Thoracic aorta (tissue), 2 donors: ENCODE results near the gene RER1. TPM values are rescaled to one million over a fixed set of nuclear protein-coding genes. Genes with fewer than 3 reads are reported as not detected.

Source experiments
- ATAC-seq: fragments of 150-250 bp; one replicate; pipeline ENCODE4 v1.8.0; 2017; ENCODE audit warnings: low read depth; ENCODE audit not compliant: insufficient number of reproducible peaks, low FRiP score
- DNase-seq: peaks from one replicate; pipeline ENCODE4 v3.0.0-alpha.2; 2020; ENCODE audit warnings: low spot score
- H3K27ac ChIP-seq, 2 donors: fragments of 200-600 bp; sonication (generic); 1 replicate in 1 of 2; 2 replicates in 1 of 2; pipeline ENCODE4 v1.5.1; 2016; ENCODE audit warnings: mild to moderate bottlenecking in 2 of 2, moderate library complexity in 2 of 2
- H3K27me3 ChIP-seq: fragments of 200-600 bp; sonication (generic); replicated peaks from 2 replicates; pipeline ENCODE4 v1.6.0; 2016; ENCODE audit warnings: mild to moderate bottlenecking; ENCODE audit not compliant: insufficient read depth
- H3K36me3 ChIP-seq: fragments of 200-600 bp; sonication (generic); one replicate; pipeline ENCODE4 v1.5.1; 2016
- H3K4me1 ChIP-seq, 2 donors: fragments of 200-600 bp; sonication (generic); 1 replicate in 1 of 2; 2 replicates in 1 of 2; pipeline versions ENCODE4 v1.5.1 to v1.6.0; 2016; ENCODE audit warnings: low read depth in 2 of 2, mild to moderate bottlenecking in 1 of 2; ENCODE audit not compliant: control insufficient read depth in 1 of 2
- H3K4me3 ChIP-seq: fragments of 200-600 bp; sonication (generic); 2 replicates; pipeline ENCODE4 v1.5.1; 2016; ENCODE audit warnings: mild to moderate bottlenecking
- H3K9me3 ChIP-seq: fragments of 200-600 bp; sonication (generic); 2 replicates; pipeline ENCODE4 v1.5.1; 2016
- total RNA-seq, 2 donors: library from RNA; depleted of rRNA; stranded (reverse); fragments of >200 nt; gene quantifications; one replicate each; pipeline versions ENCODE4 v1.1.0 to v1.2.3, GENCODE V29; 2016
- TF ChIP-seq, protein P1 (sequence below): fragments of 200-600 bp; sonication (generic); IDR thresholded peaks from one replicate; pipeline ENCODE4 v1.5.1; 2019; ENCODE audit warnings: antibody characterized with exemption

The RER1 gene
- total RNA-seq, 2 donors from 2014 or later = 68.6 to 76.3 TPM

DNA sequence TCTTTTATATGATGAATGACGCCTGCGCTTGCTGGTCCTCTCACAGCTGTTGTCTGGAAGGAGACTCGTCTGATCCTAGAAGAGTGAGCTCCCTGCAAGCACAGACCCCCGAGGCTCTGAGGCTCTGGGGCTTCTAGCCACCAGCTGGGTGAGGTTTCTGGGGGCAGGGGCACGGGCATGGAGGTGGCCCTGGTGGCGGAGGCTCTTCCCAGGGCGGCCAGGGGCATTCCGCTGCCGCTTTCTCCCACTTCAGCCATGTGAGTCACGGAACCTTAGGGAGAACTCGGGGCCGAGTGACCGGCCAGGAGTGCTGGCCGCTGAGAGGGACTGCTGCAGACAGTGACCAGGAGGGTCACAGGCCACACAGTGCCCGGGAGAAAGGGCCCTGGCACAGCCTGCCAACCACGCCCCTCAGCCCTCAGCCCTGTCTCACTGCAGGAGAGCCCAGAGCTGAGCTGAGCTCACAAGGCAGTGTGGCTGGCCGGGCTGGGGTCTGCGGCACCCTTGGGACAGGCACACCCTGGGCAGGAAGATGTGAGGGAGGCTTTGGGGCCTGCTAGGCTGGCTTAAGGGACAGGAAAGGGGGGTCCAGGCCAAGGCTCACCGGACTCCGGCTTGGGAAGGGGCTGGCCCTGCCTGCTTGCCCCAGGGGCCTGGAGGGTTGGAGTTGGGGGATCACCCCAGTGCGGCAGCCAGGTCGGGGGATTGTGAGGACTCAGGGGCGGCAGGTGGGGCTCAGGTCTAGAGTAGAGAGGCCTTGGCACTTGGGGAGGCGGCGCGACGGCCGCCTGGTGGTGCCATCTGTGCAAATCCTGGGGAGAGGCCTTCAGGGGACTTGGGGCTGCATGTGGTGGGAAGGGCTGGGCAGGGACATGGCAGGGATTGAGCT lies 36.0 kb upstream of the RER1 start:
- peaks cover 10 to 44% of the 10 kb centered on the region in 2 donors for H3K4me1 ChIP-seq
- H3K36me3 ChIP-seq = peaks cover 3% of the 10 kb centered on the region
- no peak overlapping the region for H3K27ac ChIP-seq
- no peaks in the 10 kb centered on the region for H3K9me3 ChIP-seq
- no peak overlapping the region for H3K4me3 ChIP-seq
- DNase-seq = no peak
- no peaks in the 10 kb centered on the region for H3K27me3 ChIP-seq
- TF ChIP-seq, protein P1, sequence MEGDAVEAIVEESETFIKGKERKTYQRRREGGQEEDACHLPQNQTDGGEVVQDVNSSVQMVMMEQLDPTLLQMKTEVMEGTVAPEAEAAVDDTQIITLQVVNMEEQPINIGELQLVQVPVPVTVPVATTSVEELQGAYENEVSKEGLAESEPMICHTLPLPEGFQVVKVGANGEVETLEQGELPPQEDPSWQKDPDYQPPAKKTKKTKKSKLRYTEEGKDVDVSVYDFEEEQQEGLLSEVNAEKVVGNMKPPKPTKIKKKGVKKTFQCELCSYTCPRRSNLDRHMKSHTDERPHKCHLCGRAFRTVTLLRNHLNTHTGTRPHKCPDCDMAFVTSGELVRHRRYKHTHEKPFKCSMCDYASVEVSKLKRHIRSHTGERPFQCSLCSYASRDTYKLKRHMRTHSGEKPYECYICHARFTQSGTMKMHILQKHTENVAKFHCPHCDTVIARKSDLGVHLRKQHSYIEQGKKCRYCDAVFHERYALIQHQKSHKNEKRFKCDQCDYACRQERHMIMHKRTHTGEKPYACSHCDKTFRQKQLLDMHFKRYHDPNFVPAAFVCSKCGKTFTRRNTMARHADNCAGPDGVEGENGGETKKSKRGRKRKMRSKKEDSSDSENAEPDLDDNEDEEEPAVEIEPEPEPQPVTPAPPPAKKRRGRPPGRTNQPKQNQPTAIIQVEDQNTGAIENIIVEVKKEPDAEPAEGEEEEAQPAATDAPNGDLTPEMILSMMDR = no peak
- no peak for ATAC-seq

DNA sequence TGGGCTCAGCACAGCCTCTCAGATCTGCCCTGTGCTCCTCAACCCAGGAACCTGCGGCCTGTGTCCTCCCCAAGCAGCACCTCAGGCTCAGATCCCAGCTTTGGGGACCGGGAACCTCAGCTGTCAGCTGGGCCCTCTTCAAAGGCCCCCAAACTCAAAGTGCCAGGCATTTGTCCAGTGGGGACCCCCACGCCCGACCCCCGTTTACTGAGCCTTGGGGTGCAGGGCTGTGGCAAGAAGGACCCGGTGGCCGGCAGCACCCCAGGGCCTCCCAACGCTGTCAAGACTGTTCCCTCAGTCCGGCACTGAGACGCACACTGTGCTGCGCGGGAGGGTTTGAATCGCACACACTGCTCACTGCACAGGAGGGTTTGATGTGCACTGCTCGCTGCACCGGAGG lies 35.2 kb upstream of the RER1 start:
- H3K27me3 ChIP-seq = no peaks in the 10 kb centered on the region
- DNase-seq (no peak), ATAC-seq (no peak)
- peaks cover 3% of the 10 kb centered on the region for H3K36me3 ChIP-seq
- H3K4me3 ChIP-seq = no peak overlapping the region
- no peak overlapping the region for H3K27ac ChIP-seq
- TF ChIP-seq, protein P1 = no peak
- H3K4me1 ChIP-seq = peaks cover 11 to 50% of the 10 kb centered on the region in 2 donors
- no peaks in the 10 kb centered on the region for H3K9me3 ChIP-seq

DNA sequence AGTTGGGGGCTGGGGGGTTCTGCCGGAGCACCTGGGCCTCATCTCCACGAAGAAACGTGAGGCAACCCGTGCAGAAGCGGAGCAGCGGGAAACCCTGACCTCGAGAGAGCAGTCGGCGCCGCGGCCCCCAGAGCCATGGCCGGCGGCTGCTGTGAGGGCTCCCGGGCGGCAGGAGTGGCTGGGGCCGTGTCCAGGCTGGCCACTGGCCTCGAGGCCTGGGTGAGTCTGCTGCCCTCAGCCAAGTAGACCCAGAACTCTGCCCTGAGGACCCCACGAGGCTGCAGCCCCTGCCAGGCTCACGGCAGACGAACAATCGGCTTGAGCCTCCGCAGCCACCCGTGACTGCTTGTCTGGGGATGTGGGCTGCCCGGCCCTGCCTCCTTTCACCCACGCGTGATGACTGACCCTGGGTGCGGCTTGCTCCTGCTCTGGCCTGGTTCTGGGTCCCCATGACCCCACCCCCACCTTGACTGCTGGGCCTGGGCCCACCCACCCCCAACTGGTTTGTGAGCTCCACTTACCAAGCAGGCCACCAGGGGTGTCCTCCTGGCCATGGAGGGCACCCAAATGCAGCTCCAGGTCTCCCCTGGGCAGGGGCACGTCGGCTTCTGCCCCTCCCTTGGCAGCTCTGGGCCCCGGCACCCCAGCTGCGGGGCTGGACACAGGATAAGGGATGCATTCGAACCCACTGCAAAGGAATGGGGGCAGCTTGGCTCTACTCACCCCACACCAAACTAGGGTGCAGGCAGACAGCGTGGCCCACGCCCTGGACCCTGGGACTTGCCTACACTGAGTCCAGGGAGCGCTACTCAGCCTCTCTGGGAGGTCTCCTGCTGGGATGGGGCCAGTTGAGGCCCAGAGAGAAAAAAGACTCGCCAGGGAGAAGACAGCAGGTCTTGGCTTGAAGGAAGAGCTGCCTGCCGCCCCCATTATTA lies 34.5 kb upstream of the RER1 start:
- ATAC-seq (no peak), DNase-seq (no peak)
- H3K9me3 ChIP-seq = no peaks in the 10 kb centered on the region
- no peak overlapping the region for H3K4me3 ChIP-seq
- H3K27me3 ChIP-seq = no peaks in the 10 kb centered on the region
- H3K27ac ChIP-seq = no peak overlapping the region
- TF ChIP-seq, protein P1 = no peak
- peaks cover 3% of the 10 kb centered on the region for H3K36me3 ChIP-seq
- H3K4me1 ChIP-seq = peaks cover 11 to 50% of the 10 kb centered on the region in 2 donors

DNA sequence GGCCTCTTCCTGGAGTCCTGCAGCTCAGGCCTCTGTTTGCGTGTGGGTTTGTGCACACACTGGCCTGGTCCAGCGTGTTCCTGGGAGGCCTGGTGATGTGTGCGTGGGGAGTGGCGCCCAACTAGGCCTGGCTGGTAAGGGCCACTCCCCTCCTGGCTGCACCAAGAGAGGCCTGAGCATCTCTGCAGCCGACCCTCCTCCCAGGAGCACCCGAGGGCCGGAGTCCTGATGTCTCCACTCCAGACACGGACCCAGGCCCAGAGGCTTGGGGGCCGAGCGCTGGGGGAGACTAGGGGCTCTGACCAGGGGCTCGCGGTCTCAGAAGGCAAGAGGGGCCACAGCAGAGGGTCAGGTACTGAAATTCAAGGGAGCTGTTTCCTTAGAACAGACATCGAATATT lies 33.6 kb upstream of the RER1 start:
- no peaks in the 10 kb centered on the region for H3K27me3 ChIP-seq
- H3K4me1 ChIP-seq = peaks cover 9 to 45% of the 10 kb centered on the region in 2 donors
- DNase-seq (no peak), ATAC-seq (no peak)
- TF ChIP-seq, protein P1 = no peak
- H3K36me3 ChIP-seq = peaks cover 3% of the 10 kb centered on the region
- H3K27ac ChIP-seq = no peak overlapping the region
- no peak overlapping the region for H3K4me3 ChIP-seq
- no peaks in the 10 kb centered on the region for H3K9me3 ChIP-seq
